Ecto neural progenitor cell (in vitro differentiated cells): Measurements from ENCODE around the gene PRR15L.
"Not testable (repeated sequence)": the region's sequence is repeated elsewhere in the genome, so short reads cannot be mapped to it uniquely, and the experiment has no call there.

Source experiments
- DNase-seq: peaks from one replicate; pipeline ENCODE4 v3.0.0-alpha.2; 2018; ENCODE audit warnings: low spot score

The PRR15L gene

GRCh38 chr17:47988445-47988844, 30.8 kb upstream of the PRR15L start:
- not testable (repeated sequence) for DNase-seq

GRCh38 chr17:47987240-47987835, 29.7 kb upstream of the PRR15L start:
- peak; percentile 83 for DNase-seq

DNA sequence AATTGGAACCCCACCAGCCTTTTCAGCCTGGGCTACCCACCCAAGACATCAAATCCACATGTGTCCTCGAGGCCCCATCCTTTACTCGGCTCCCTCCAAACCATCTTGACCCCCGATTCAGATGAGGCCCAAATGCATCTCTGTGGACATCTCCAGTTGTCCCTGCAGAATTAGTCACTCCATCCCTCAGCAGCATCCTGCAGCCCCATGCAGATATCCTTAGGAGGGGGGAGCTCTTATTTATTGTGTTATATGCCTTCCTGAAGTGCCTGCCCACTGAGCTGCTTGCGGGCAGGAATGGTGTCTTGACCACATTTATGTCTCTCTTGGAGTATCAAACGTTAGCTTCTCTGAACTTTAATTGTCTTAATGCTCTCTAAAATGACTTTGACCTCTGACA, 28.8 kb upstream of the PRR15L start:
- DNase-seq, result no peak

- no peak for DNase-seq
Measured at GRCh38 chr17:47983492-47984223, 26.0 kb upstream of the PRR15L start.

DNA sequence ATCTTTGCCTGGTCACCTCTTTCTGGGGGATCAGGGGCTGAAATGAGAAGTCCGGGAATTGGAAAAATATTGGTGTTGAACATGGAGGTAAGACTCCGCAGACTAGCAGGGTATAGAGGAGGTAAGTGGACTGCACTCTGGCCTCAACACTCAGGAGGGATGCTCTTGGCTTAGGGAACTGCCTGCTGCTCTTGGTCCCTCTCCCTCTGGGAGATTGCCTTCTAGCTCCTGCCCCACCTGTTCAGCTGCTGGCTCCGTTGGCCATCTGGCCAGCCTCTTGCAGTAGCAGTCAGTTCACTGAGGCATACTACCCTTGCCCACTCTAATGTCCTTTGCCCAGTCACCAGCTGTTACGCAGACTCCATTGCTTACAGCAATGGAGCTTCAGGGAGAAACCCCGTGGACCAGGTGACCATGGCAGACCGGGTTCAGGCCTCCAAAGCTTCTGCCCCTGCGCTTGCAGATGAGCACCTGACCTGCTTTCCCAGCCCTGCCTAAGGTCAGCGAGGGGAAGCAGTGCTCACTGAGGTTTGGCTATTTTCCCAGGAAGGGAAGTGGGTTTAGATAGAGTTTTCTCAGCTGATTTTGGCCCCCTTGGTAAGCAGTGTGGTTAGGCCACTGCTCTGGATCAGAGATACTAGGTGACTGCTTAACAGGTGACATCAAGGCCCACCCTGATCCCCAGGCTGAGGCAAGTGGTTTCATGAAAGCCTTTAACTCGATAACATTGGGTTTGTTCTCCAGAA, 25.1 kb upstream of the PRR15L start:
- DNase-seq, result no peak

DNA sequence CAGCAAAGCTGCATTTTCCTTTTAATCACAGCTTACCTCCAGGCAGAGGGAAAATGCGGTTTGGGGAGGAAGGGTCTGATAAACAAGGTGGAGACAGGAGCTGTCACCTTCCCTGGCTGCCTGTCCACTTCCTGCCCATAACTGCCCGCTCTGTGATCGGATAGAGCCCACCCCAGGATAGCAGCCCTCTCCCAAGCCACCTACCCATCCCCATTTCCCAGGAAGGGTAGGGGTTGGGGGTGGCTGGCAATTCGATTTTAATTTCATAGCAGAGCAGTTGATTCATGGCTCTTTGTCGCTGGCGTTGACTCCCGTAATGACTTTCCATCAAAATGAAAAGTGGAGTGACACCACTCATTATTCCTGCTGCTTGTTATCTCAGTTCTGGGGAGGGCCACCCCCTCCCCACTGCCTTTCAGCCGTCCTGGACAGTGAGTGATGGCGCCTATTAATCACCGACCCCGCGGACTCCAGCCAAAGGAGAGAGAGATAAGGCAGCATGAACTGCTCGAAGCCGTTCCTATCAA, 24.5 kb upstream of the PRR15L start:
- no peak for DNase-seq

- no peak for DNase-seq
Measured at GRCh38 chr17:47981462-47981861, 23.8 kb upstream of the PRR15L start.

GRCh38 chr17:47980541-47980940, 22.9 kb upstream of the PRR15L start:
- no peak for DNase-seq

- DNase-seq, result peak; percentile 89
Measured at GRCh38 chr17:47978324-47978723, 20.6 kb upstream of the PRR15L start.

GRCh38 chr17:47975823-47976205, 18.1 kb upstream of the PRR15L start:
- DNase-seq, result no peak

- DNase-seq, result no peak
Measured at GRCh38 chr17:47975189-47975822, 17.6 kb upstream of the PRR15L start.

GRCh38 chr17:47973541-47973940, 15.9 kb upstream of the PRR15L start:
- no peak for DNase-seq

DNA sequence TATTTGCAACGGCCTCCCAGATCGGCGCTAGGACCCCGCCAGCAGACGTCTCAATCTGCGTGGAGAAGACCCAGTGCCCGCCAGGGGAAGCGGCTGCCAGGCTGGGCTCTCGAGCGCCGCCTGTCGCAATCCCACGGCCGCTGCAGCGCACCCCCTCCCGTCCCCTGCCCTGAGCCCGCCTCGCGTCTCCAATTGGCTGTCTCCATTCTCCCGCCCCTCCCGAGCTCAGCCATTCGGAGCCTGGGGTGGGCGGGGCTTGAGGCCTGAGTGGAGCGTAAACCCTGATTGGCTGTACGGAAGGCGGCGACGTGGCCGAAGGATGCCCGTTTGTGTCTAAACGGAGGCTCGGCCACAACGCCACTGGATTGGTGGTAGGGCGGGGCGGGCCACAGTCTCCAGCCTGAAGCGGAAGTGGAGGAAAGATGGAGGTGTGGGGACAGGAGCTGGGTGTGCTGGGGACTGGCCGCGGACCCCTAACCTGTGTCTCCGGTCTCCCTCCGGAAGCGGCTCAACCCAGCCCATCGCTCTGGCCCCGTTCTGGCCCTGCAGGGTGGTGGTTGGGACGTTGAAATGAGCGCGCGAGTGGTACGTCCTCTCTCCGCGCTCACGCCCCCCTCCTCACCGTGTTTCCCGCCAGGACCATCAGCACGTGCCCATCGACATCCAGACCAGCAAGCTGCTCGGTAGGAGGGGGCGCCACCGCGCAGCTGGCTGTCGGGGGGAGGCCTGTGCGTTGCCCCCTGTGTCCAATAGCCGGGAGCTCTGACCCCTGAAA, 13.2 kb upstream of the PRR15L start, which contains the start of gene CDK5RAP3:
TSS of gene CDK5RAP3 (plus strand) at position 389 of the 775 bp plus-strand sequence. CDS start at position 423, 34 bp downstream.
- DNase-seq, result peak; percentile 100

- DNase-seq, result no peak
Measured at GRCh38 chr17:47969930-47970724, 12.4 kb upstream of the PRR15L start.

DNA sequence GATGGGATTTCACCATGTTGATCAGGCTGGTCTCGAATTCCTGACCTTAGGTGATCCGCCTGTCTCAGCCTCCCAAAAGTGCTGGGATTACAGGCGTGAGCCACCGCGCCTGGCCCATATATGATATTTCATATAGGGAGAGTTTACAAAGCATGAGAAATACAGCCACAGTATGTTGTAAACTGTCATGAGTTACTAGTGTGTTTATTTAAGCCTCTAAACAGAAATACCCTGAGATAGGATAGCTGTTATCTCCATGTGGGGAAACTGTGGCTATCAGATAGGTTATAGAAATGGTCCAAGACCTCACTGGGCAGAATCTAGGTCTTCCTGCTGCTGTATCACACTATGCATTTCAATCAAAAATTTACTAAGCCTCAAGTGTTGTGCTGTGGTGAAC, 11.2 kb upstream of the PRR15L start:
- no peak for DNase-seq

- no peak for DNase-seq
Measured at GRCh38 chr17:47967607-47968252, 10.0 kb upstream of the PRR15L start.

DNA sequence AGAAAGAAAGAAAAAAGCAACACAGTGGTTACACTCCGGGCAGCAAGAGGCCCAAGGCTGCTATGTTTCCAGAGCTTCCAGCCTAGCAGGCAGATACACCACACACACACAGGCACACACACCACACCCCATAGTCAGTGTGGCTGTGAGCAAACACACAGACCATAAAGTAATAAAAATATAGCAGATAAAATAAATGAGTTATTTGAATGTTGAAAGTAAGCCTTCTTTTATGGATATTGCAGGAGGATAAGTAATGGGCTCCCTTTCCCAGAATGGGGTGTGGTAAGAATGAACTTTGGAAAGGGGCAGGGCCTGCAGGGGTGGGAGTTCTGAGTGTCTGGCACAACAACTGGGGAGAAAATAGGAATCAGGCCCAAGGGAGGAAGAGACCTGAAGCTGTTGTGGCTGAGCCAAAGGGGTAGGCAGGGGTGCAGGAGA, 8.4 kb upstream of the PRR15L start:
- DNase-seq, result no peak

- DNase-seq, result no peak
Measured at GRCh38 chr17:47964856-47965255, 7.2 kb upstream of the PRR15L start.

- no peak for DNase-seq
Measured at GRCh38 chr17:47962901-47963300, 5.2 kb upstream of the PRR15L start.

DNA sequence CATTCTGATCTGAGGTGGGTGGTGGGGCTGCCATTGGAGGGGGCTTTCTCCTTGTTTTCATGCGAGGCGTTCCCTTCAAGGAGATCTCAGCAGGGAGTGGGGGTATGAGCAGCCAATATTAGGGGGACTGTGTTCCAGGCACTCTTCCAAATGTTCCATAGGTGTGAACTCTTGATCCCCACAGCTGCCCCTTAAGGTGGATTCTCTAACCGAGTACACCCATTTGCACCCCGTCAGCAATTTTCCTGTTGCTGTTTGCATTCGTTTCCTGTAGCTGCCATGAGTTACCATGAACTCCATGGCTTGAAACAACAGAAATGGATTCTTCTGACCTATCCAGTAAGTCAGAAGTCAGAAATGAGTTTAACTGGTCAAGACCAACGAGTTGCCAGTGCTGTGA, 3.7 kb upstream of the PRR15L start:
- no peak for DNase-seq
